Spleen (tissue), 11 donors: Measurements from ENCODE around the gene NXPH3. TPM values are rescaled to one million over a fixed set of nuclear protein-coding genes. Genes with fewer than 3 reads are reported as not detected.
A peak's percentile ranks its signal among the peaks of the same experiment; 100 is the strongest.

Experiments used
- DNase-seq: peaks from one replicate; pipeline ENCODE4 v3.0.0-alpha.2; 2020
- H3K27ac ChIP-seq, 8 donors: fragments of 200-600 bp; sonication (generic) in 7 of 8; 1 replicate in 4 of 8; 2 replicates in 4 of 8; pipeline versions ENCODE4 v1.5.0 to v1.8.0; 2016 to 2021; ENCODE audit warnings: inconsistent platforms in 4 of 8, mild to moderate bottlenecking in 4 of 8, moderate library complexity in 1 of 8
- H3K27me3 ChIP-seq, 7 donors: fragments of 200-600 bp; sonication (generic) in 6 of 7; replicated peaks in 1 of 7; 1 replicate in 4 of 7; 2 replicates in 3 of 7; pipeline versions ENCODE4 v1.5.0 to v1.8.0; 2016 to 2021; ENCODE audit warnings: inconsistent platforms in 3 of 7, mild to moderate bottlenecking in 1 of 7
- H3K36me3 ChIP-seq, 6 donors: fragments of 200-600 bp; sonication (generic) in 5 of 6; 1 replicate in 4 of 6; 2 replicates in 2 of 6; pipeline versions ENCODE4 v1.5.0 to v1.8.0; 2016 to 2021; ENCODE audit warnings: inconsistent platforms in 2 of 6
- H3K4me1 ChIP-seq, 6 donors: fragments of 200-600 bp; sonication (generic) in 5 of 6; 1 replicate in 3 of 6; 2 replicates in 3 of 6; pipeline versions ENCODE4 v1.5.0 to v1.8.0; 2016 to 2021; ENCODE audit warnings: inconsistent platforms in 3 of 6
- H3K4me3 ChIP-seq, 8 donors: fragments of 200-600 bp; sonication (generic) in 7 of 8; 1 replicate in 4 of 8; 2 replicates in 4 of 8; pipeline versions ENCODE4 v1.5.0 to v1.8.0; 2016 to 2021; ENCODE audit warnings: inconsistent platforms in 4 of 8, mild to moderate bottlenecking in 4 of 8, moderate library complexity in 2 of 8
- H3K9me3 ChIP-seq, 8 donors: fragments of 200-600 bp; sonication (generic) in 7 of 8; 1 replicate in 4 of 8; 2 replicates in 4 of 8; pipeline versions ENCODE4 v1.5.0 to v1.8.0; 2016 to 2021; ENCODE audit warnings: inconsistent platforms in 4 of 8
- POLR2A ChIP-seq, 3 donors: fragments of 450-650 bp; IDR thresholded peaks; one replicate each; pipeline ENCODE4 v1.5.1; 2017; ENCODE audit warnings: antibody characterized with exemption in 3 of 3, mild to moderate bottlenecking in 1 of 3
- POLR2AphosphoS5 ChIP-seq, 3 donors: sonication (generic); formaldehyde crosslinking; IDR thresholded peaks; one replicate each; pipeline ENCODE4 v1.5.1; 2017; ENCODE audit warnings: antibody characterized with exemption in 3 of 3
- WGBS, 5 donors: extraction: QIAGEN DNeasy Blood & Tissue Kit in 3 of 5; methylation state at CpG; one replicate each; pipeline versions ENCODE4 v1.1.5 to v1.1.7; 2013 to 2018; 5-methylcytosine and 5-hydroxymethylcytosine counted together
- intact Hi-C: fragments of 100-400 bp; cut with DNase I; formaldehyde crosslinking; loops from one replicate; pipeline ENCODE4 v1.15.0; 2023; ENCODE audit warnings: low total_unique reads
- polyA plus RNA-seq, 3 donors: library from polyadenylated mRNA; stranded (reverse); fragments of 200-250 nt; gene quantifications; one replicate each; pipeline ENCODE4 v1.2.1, GENCODE V29; 2013
- total RNA-seq, 7 donors: library from RNA; depleted of rRNA in 3 of 7; stranded (reverse); fragments of >200 nt in 3 of 7; fragmentation: NEBNext Ultra II Directional in 4 of 7; extraction: Animal tissue kit (Norgen Biotek cat#: 25700) in 4 of 7; gene quantifications; one replicate each; pipeline versions ENCODE4 v1.1.0 to v1.2.1, GENCODE V29; 2016 to 2021
- TF ChIP-seq, protein P1 (sequence below), 11 experiments: fragments of 200-600 bp in 7 of 11; fragments of 450-650 bp in 4 of 11; sonication (generic) in 4 of 11; IDR thresholded peaks in 8 of 11; conservative IDR thresholded peaks in 3 of 11; 1 replicate in 7 of 11; 2 replicates in 4 of 11; pipeline versions ENCODE4 v1.4.0 to v1.8.0; 2016 to 2021; ENCODE audit warnings: antibody characterized with exemption in 11 of 11, inconsistent platforms in 4 of 11, mild to moderate bottlenecking in 1 of 11
- donor health status: healthy with polysubstance abuse.
- donor health status: DM: no; HTN: no; CAD: no; lungs with moderate emphysema.
- donor health status: DM: no; HTN: no; CAD: no.
- donor health status: Bipolar disorder and iron deficiency.
- donor health status: healthy.
- donor health status: DM: no; HTN: no; CAD: no.
- donor health status: DM: yes; HTN: yes; CAD: no.

NXPH3 gene
- total and polyA plus RNA-seq, 10 donors, result 0.37 to 3.3 (median 1.4) TPM

DNA sequence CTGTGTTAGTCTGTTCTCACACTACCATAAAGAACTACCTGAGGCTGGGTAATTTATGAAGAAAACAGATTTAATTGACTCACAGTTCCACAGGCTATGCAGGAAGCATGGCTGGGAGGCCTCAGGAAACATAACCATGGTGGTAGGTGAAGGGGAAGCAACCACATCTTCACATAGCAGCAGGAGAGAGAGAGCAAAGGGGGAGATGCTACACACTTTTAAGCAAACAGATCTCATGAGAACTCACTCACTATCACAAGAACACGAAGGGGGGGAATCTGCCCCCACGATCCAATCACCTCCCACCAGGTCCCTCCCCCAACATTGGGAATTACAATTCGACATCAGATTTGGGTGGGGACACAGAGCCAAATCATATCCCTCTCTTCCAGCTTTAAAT is 31.8 kb upstream of the NXPH3 start:
- no peak overlapping the region for H3K27ac ChIP-seq
- no peaks in the 10 kb centered on the region for H3K4me1 ChIP-seq
- peaks cover 0 to 22% (median 5%) of the 10 kb centered on the region in 8 donors for H3K9me3 ChIP-seq
- no peak for DNase-seq
- TF ChIP-seq POLR2AphosphoS5 (IDR thresholded peaks at IDR 0.05), result no peak
- TF ChIP-seq, protein P1, sequence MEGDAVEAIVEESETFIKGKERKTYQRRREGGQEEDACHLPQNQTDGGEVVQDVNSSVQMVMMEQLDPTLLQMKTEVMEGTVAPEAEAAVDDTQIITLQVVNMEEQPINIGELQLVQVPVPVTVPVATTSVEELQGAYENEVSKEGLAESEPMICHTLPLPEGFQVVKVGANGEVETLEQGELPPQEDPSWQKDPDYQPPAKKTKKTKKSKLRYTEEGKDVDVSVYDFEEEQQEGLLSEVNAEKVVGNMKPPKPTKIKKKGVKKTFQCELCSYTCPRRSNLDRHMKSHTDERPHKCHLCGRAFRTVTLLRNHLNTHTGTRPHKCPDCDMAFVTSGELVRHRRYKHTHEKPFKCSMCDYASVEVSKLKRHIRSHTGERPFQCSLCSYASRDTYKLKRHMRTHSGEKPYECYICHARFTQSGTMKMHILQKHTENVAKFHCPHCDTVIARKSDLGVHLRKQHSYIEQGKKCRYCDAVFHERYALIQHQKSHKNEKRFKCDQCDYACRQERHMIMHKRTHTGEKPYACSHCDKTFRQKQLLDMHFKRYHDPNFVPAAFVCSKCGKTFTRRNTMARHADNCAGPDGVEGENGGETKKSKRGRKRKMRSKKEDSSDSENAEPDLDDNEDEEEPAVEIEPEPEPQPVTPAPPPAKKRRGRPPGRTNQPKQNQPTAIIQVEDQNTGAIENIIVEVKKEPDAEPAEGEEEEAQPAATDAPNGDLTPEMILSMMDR (IDR thresholded peaks at IDR 0.05 in 8 of 11, conservative IDR thresholded peaks at IDR 0.05 in 3 of 11), result no peak
- no peak for TF ChIP-seq POLR2A (IDR thresholded peaks at IDR 0.05)
- H3K27me3 ChIP-seq, result peaks cover 0 to 21% (median 0%) of the 10 kb centered on the region in 7 donors
- no peaks in the 10 kb centered on the region for H3K36me3 ChIP-seq
- 69 to 90% (median 82%) methylated on average over 3 of the region's 3 CpGs for WGBS, 5 donors
- intact Hi-C loops, result no loop called here
- no peak overlapping the region for H3K4me3 ChIP-seq

DNA sequence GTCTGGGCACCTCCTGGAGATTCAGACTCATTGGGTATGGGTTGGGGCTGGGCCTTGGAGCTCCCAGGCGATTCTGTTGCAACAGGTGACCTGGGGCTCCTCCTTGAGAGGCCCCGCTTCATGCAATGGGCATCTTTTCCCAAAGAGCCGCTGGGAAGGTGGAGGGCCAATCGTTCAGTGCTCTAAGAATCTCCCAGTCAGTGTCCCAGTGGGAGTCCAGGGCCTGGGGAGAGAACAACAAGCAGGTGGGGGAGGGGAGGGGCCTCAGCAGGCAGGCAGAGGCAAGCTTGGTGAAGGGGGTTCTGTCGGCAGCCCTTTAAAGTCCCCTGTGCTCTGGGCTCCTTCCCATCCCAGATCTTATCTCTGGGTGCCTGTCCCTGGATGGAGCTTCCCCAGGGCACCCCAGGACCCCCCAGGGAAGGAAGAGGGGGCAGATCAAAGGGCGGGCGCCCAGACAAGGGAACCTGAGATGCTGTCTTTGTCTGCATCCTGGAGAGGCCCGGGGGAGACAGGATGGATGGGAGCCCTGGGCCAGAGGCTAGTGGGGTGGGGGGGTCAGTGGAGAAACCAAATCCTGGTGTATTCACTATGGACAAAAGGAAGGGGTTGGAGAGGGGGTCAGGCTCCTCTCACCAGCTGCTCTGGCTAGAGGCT is 30.5 kb upstream of the NXPH3 start:
- Histone ChIP-seq H3K36me3 (no peaks in the 10 kb centered on the region), H3K9me3 (peaks cover 0 to 22% (median 5%) of the 10 kb centered on the region in 8 donors), H3K27ac (no peak overlapping the region), H3K27me3 (peaks cover 0 to 21% (median 0%) of the 10 kb centered on the region in 7 donors), H3K4me1 (no peaks in the 10 kb centered on the region), H3K4me3 (no peak overlapping the region)
- intact Hi-C loops, result no loop called here
- TF ChIP-seq POLR2AphosphoS5 (IDR thresholded peaks at IDR 0.05), result no peak
- TF ChIP-seq POLR2A (IDR thresholded peaks at IDR 0.05), result no peak
- TF ChIP-seq, protein P1 (IDR thresholded peaks at IDR 0.05 in 8 of 11, conservative IDR thresholded peaks at IDR 0.05 in 3 of 11), result no peak
- DNase-seq, result peak; percentile 24
- WGBS, 5 donors, result 75 to 84% (median 79%) methylated on average over 4 to 8 of the region's 8 CpGs

DNA sequence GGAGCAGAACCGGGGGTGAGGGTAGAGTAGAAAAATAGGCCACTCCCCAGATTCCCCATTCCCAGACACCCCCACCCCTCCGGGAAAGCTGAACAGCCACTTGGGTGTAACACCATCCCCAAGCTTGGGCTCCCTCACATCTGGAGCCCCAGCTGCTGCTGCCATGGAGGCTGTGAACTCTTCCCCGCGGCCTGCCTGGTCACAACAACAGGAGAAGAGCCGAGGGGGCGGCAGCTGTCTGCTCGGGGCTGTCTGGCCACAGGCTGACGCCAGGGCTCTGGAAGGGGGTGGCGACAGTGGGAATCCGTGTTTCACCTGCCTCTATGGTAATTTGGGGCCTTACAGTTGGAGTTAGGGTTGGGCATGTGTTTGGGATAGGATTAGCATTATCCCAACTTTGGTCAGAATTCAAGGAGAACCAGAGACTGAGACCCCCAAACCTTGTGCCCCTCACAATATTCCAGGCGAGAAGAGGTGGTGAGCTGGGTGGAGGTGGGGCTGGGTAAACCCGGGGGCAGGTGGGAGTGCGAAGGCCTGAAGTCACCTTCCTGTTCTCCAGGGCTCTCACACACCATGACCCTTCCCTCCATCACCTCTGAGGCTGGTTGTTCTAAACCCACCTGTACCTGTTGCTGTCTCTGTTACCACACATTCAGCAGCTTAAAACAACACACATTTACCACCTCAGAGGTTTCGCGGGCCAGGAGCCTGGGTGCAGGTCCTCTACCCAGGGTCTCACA is 29.7 kb upstream of the NXPH3 start:
- Histone ChIP-seq H3K4me3 (no peak overlapping the region), H3K36me3 (no peaks in the 10 kb centered on the region), H3K9me3 (peaks cover 0 to 18% (median 3%) of the 10 kb centered on the region in 8 donors), H3K4me1 (no peaks in the 10 kb centered on the region), H3K27me3 (peaks cover 0 to 21% (median 0%) of the 10 kb centered on the region in 7 donors), H3K27ac (no peak overlapping the region)
- TF ChIP-seq POLR2AphosphoS5 (IDR thresholded peaks at IDR 0.05) (no peak), POLR2A (IDR thresholded peaks at IDR 0.05) (no peak)
- TF ChIP-seq, protein P1 (IDR thresholded peaks at IDR 0.05 in 8 of 11, conservative IDR thresholded peaks at IDR 0.05 in 3 of 11), result no peak
- intact Hi-C loops, result no loop called here
- WGBS, 5 donors, result 81 to 92% (median 84%) methylated on average over 14 to 15 of the region's 15 CpGs
- DNase-seq, result peak; percentile 67
